Breast epithelium (tissue), 4 donors: ENCODE measurements around the gene TEX26. TPM values are rescaled to one million over a fixed set of nuclear protein-coding genes. Genes with fewer than 3 reads are reported as not detected.

Experiments used
- DNase-seq, 2 donors: peaks; one replicate each; pipeline ENCODE4 v3.0.0-alpha.2; 2019; ENCODE audit warnings: low spot score in 2 of 2
- H3K27ac ChIP-seq, 2 donors: fragments of 200-600 bp; sonication (generic) in 1 of 2; one replicate each; pipeline ENCODE4 v1.5.1; 2016 to 2019; ENCODE audit warnings: mild to moderate bottlenecking in 1 of 2
- H3K27me3 ChIP-seq, 2 donors: fragments of 200-600 bp; sonication (generic) in 1 of 2; one replicate each; pipeline versions ENCODE4 v1.5.1 to v1.6.0; 2017 to 2019; ENCODE audit warnings: control low read depth in 1 of 2, mild to moderate bottlenecking in 1 of 2
- H3K36me3 ChIP-seq: fragments of 200-600 bp; one replicate; pipeline ENCODE4 v1.5.1; 2019
- H3K4me1 ChIP-seq, 2 donors: fragments of 200-600 bp; sonication (generic); one replicate each; pipeline ENCODE4 v1.5.1; 2016 to 2019; ENCODE audit warnings: control low read depth in 1 of 2
- H3K4me3 ChIP-seq, 3 donors: fragments of 200-600 bp; sonication (generic); 1 replicate in 2 of 3; 2 replicates in 1 of 3; pipeline ENCODE4 v1.5.1; 2016 to 2019; ENCODE audit warnings: mild to moderate bottlenecking in 3 of 3, moderate library complexity in 2 of 3
- H3K9me3 ChIP-seq, 2 donors: fragments of 200-600 bp; sonication (generic) in 1 of 2; one replicate each; pipeline ENCODE4 v1.5.1; 2016 to 2019; ENCODE audit warnings: control low read depth in 1 of 2
- POLR2A ChIP-seq: fragments of 450-650 bp; IDR thresholded peaks from one replicate; pipeline ENCODE4 v1.6.1; 2016; ENCODE audit warnings: antibody characterized with exemption, mild to moderate bottlenecking, moderate library complexity
- POLR2AphosphoS5 ChIP-seq, 3 donors: sonication (generic); formaldehyde crosslinking; IDR thresholded peaks; one replicate each; pipeline ENCODE4 v1.6.1; 2017; ENCODE audit warnings: antibody characterized with exemption in 3 of 3
- intact Hi-C: fragments of 100-400 bp; cut with DNase I; formaldehyde crosslinking; loops from one replicate; pipeline ENCODE4 v1.15.1; 2023; ENCODE audit warnings: low total_unique reads
- total RNA-seq, 3 donors: library from RNA; depleted of rRNA; stranded (reverse); fragments of >200 nt; gene quantifications; one replicate each; pipeline ENCODE4 v1.1.0, GENCODE V29; 2016
- TF ChIP-seq, protein P1 (sequence below), 3 donors: fragments of 450-650 bp; IDR thresholded peaks; one replicate each; pipeline ENCODE4 v1.5.1; 2016 to 2017; ENCODE audit warnings: antibody characterized with exemption in 3 of 3, mild to moderate bottlenecking in 3 of 3, moderate library complexity in 3 of 3

TEX26 gene
- total RNA-seq, 3 donors from 2014 or later = 0.48 to 0.59 TPM; not detected in 1

DNA sequence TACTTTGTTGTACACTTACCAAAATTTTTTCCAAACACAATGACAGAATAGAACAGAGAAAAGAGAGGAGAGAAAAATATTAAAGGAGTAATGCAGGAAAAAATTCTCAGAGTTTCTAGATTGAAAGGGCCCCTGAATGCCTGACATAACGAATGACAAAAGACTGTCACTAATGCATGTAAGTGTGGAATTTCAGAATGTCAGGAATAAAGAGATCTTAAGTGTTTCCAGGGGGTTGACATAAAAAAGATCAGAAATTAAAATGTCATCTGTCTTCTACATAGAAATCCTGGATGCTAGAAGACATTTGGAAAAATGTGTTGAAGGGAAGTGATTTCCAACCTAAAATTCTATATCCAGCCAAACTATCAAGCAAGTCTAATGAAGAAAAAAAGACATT is 27.2 kb downstream of the TEX26 start:
- no peak for TF ChIP-seq POLR2A
- TF ChIP-seq, protein P1, sequence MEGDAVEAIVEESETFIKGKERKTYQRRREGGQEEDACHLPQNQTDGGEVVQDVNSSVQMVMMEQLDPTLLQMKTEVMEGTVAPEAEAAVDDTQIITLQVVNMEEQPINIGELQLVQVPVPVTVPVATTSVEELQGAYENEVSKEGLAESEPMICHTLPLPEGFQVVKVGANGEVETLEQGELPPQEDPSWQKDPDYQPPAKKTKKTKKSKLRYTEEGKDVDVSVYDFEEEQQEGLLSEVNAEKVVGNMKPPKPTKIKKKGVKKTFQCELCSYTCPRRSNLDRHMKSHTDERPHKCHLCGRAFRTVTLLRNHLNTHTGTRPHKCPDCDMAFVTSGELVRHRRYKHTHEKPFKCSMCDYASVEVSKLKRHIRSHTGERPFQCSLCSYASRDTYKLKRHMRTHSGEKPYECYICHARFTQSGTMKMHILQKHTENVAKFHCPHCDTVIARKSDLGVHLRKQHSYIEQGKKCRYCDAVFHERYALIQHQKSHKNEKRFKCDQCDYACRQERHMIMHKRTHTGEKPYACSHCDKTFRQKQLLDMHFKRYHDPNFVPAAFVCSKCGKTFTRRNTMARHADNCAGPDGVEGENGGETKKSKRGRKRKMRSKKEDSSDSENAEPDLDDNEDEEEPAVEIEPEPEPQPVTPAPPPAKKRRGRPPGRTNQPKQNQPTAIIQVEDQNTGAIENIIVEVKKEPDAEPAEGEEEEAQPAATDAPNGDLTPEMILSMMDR (IDR thresholded peaks at IDR 0.05) = no peak
- no peak for TF ChIP-seq POLR2AphosphoS5 (IDR thresholded peaks at IDR 0.05)
- Histone ChIP-seq H3K36me3 (no peaks in the 10 kb centered on the region), H3K4me3 (no peak overlapping the region), H3K4me1 (no peaks in the 10 kb centered on the region), H3K9me3 (no peaks in the 10 kb centered on the region), H3K27ac (no peak overlapping the region), H3K27me3 (no peaks in the 10 kb centered on the region)
- intact Hi-C loops = no loop called here
- no peak for DNase-seq

DNA sequence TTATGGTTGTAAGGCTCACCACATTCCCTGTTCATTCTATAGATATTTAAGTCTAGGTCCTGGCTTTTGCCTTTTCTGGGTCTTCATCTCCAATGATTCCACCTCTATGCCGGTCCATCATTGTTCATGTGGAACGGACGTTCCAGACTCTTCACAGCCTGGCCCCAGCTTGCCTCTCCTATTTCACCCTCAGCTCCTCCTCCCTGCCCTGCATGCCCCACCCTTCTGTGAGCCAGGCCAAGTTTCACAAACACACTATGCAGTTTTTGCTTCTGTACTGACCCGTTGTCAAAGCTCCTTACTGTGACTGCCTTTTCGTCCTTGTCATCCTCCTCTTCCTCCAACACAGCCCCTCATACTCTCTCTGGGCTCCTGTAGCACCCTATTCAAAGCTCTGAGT is 31.3 kb downstream of the TEX26 start:
- Histone ChIP-seq H3K4me1 (no peaks in the 10 kb centered on the region), H3K27ac (no peak overlapping the region), H3K36me3 (no peaks in the 10 kb centered on the region), H3K27me3 (no peaks in the 10 kb centered on the region), H3K9me3 (no peaks in the 10 kb centered on the region), H3K4me3 (no peak overlapping the region)
- TF ChIP-seq, protein P1 (IDR thresholded peaks at IDR 0.05) = no peak
- TF ChIP-seq POLR2AphosphoS5 (IDR thresholded peaks at IDR 0.05) = no peak
- TF ChIP-seq POLR2A = no peak
- intact Hi-C loops = no loop called here
- DNase-seq = no peak

DNA sequence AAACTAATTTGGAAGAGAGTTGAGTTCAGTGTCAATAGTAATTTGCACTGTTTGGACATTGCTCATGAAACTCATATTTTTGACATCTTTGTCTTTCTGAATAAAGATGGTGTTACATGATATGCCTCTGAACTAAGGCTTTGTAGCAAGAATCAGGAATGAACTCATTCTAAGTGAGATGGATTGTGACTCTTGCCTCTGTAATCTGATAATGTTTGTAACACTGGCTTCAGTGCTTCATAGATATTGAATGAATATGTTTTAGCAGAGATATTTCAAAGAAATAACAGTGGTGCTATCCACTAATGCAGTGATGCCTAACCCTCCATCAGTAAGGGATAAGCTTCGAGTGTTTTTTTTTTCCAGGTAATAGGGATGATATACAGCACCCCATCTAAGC is 32.9 kb downstream of the TEX26 start:
- intact Hi-C loops = loop anchor here (5.0 kb wide), 1 partner anchor 1458 kb away; no protein-coding TSS in a partner anchor
- TF ChIP-seq, protein P1 (IDR thresholded peaks at IDR 0.05) = no peak

DNA sequence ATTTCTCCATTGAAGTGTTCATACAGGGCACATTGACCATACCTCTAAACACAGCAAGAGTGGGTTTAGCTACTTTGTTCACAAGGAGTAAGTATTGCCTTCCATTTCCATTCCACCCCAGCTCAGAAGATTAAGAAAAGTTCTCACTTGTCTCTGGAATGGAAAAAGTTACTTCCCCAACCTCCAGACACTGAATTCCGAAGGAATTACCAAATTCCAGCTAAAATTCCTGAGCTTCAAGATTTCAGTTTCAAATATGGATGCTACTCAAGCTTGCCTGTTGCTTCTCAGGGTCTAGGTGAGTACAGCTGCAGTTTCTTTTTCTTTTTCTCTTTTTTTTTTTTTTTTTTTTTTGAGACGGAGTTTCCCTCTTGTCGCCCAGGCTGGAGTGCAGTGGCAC is 33.6 kb downstream of the TEX26 start:
- Histone ChIP-seq H3K4me3 (no peak overlapping the region), H3K36me3 (no peaks in the 10 kb centered on the region), H3K4me1 (no peaks in the 10 kb centered on the region), H3K27me3 (no peaks in the 10 kb centered on the region), H3K27ac (no peak overlapping the region), H3K9me3 (no peaks in the 10 kb centered on the region)
- intact Hi-C loops = loop anchor here (5.0 kb wide), 1 partner anchor 1459 kb away; no protein-coding TSS in a partner anchor
- TF ChIP-seq, protein P1 (IDR thresholded peaks at IDR 0.05) = no peak
- TF ChIP-seq POLR2A (no peak), POLR2AphosphoS5 (IDR thresholded peaks at IDR 0.05) (no peak)
- no peak for DNase-seq

More for the DNA sequence above, 32.9 kb downstream of the TEX26 start:
- no peak for DNase-seq
- Histone ChIP-seq H3K36me3 (no peaks in the 10 kb centered on the region), H3K27me3 (no peaks in the 10 kb centered on the region), H3K27ac (no peak overlapping the region), H3K4me3 (no peak overlapping the region), H3K9me3 (no peaks in the 10 kb centered on the region), H3K4me1 (no peaks in the 10 kb centered on the region)

DNA sequence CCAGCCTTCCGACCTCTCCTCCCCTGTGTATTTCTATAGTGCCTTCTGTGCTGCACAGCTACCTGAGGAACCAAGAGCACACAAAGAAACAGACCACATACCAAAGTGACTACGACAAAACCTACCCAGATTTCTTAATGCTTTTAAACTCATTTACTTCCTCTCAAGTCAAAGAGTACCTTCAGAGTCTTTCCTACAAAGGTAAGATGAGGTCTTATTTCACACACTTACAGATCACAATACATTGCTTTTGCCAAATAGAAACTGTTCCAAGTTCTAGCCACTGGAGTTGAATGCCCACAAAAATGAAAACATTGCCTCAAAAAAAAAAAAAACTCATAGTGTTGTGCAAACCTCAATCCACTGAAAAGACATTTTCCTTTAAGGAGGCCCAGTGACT is 36.4 kb downstream of the TEX26 start:
- Histone ChIP-seq H3K4me1 (peaks cover 0 to 3% of the 10 kb centered on the region in 2 donors), H3K36me3 (no peaks in the 10 kb centered on the region), H3K9me3 (no peaks in the 10 kb centered on the region), H3K27ac (peak overlapping the region; percentile 81 to 85), H3K27me3 (no peaks in the 10 kb centered on the region), H3K4me3 (no peak overlapping the region)
- intact Hi-C loops = loop anchor here (5.0 kb wide), 1 partner anchor 1462 kb away; no protein-coding TSS in a partner anchor
- no peak for DNase-seq
- no peak for TF ChIP-seq POLR2AphosphoS5 (IDR thresholded peaks at IDR 0.05)
- TF ChIP-seq POLR2A = no peak
- TF ChIP-seq, protein P1 (IDR thresholded peaks at IDR 0.05) = no peak
